ENCODE data around the gene PLA2G2C.
"Not testable (repeated sequence)": the region's sequence is repeated elsewhere in the genome, so short reads cannot be mapped to it uniquely, and the experiment has no call there.

The PLA2G2C gene

GRCh38 chr1:20150969-20151368 is 35.3 kb downstream of the PLA2G2C start:
- DNase-seq, result no peak

- DNase-seq, result no peak
These were observed 36.0 kb downstream of the PLA2G2C start for GRCh38 chr1:20150326-20150705.

GRCh38 chr1:20149601-20150325 is 36.6 kb downstream of the PLA2G2C start:
- no peak for DNase-seq

GRCh38 chr1:20148571-20149500 is 37.5 kb downstream of the PLA2G2C start:
- no peak for DNase-seq

- DNase-seq, result no peak
These were observed 38.3 kb downstream of the PLA2G2C start for GRCh38 chr1:20147846-20148570.

GRCh38 chr1:20143734-20144565 is 42.4 kb downstream of the PLA2G2C start:
- no peak for DNase-seq

- DNase-seq, result no peak
These were observed 43.0 kb downstream of the PLA2G2C start for GRCh38 chr1:20143318-20143717.

GRCh38 chr1:20142001-20142710 is 44.2 kb downstream of the PLA2G2C start:
- no peak for DNase-seq

GRCh38 chr1:20141466-20141865 is 44.9 kb downstream of the PLA2G2C start:
- no peak for DNase-seq

- DNase-seq, result no peak
These were observed 45.3 kb downstream of the PLA2G2C start for GRCh38 chr1:20141001-20141400.

- no peak for DNase-seq
These were observed 46.3 kb downstream of the PLA2G2C start for GRCh38 chr1:20139776-20140612.

- no peak for DNase-seq
These were observed 47.3 kb downstream of the PLA2G2C start, which contains the start of gene PLA2G2F for GRCh38 chr1:20138961-20139550. PLA2G2F (plus strand) TSS chr1:20139323; CDS start chr1:20139428, 105 bp downstream.

- no peak for DNase-seq
These were observed 48.0 kb downstream of the PLA2G2C start for GRCh38 chr1:20138346-20138745.

GRCh38 chr1:20137604-20138003 is 48.7 kb downstream of the PLA2G2C start:
- no peak for DNase-seq

GRCh38 chr1:20137055-20137454 is 49.3 kb downstream of the PLA2G2C start:
- DNase-seq, result no peak

- no peak for DNase-seq
These were observed 50.1 kb downstream of the PLA2G2C start for GRCh38 chr1:20136249-20136648.

GRCh38 chr1:20134995-20135394 is 51.3 kb downstream of the PLA2G2C start:
- no peak for DNase-seq

- DNase-seq, result not testable (repeated sequence)
These were observed 55.8 kb downstream of the PLA2G2C start for GRCh38 chr1:20130518-20130917.

- no peak for DNase-seq
These were observed 59.4 kb downstream of the PLA2G2C start for GRCh38 chr1:20126806-20127440.
